GM19452 (cell line): ENCODE data around the gene TBL1X.

ENCODE experiments used
- ATAC-seq: cut with Tn5 transposase; IDR thresholded peaks from one replicate; pipeline ENCODE4 v1.9.1; 2021; ENCODE audit not compliant: unreplicated experiment

Gene TBL1X

GRCh38 chrX:9657590-9658256 is 192.9 kb downstream of the TBL1X start:
- no peak for ATAC-seq

GRCh38 chrX:9658409-9658808 is 193.6 kb downstream of the TBL1X start:
- no peak for ATAC-seq

DNA sequence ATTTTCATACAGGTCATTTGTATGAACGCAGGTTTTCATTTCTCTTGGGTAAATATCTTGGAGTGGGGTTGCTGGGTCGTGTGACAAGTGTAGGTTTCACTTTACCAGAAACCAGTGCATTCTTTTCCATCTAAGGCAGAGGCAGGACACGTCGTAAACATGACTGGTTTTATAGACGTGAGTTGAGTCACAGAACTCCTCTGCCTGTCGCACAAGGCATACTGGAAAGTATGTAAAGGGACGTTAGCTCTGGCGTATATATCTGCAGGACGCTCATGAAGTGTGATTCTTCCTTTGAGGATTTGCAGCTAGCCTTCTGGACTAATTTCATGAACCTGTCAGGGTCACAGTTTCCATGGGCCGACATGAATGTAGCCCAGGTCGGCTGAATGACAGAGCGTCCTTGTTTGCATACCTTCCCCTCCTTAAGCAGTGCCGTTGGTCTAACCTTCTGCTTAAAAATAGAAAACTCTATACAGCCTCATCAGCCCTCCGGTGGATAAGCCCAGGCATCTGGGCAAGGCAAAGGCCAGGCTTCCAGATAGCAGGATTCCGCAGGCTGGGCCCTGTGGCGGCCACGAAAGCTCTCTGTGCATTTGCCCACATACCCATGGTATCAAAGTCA is 194.8 kb downstream of the TBL1X start:
- no peak for ATAC-seq

DNA sequence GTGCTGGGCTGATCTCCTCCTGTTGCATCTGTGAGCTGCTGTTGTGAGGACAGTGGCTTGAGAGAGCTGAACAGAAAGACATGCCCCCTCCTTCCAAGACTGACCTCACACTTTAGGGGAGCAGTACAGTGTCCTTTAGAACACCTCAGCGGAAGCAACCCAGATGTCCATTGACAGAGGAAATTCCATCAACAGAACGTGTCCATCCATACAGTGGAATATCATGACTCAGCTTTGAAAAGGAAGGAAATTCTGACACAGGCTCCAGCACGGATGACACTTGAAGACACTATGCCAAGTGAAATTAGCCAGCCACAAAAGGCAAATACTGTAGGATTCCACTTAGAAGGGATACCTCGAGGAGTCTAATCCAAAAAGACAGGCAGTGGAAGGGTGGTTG is 197.3 kb downstream of the TBL1X start:
- ATAC-seq: no peak

DNA sequence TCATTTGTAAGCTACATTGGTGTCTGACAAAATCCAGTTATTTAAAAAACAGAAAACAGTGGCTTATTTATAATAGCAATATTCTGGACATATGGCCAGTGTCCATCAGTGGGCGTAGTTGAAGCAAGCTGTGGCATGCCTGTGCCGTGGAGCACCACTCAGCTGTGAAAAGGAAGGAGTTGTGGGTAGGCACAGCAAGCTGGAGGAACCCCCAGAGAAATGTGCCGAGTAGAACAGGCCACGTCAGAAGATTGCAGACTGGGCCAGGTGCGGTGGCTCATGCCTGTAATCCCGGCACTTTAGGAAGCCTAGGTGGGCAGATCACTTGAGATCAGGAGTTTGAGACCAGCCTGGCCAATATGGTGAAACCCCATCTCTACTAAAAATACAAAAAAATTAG is 198.4 kb downstream of the TBL1X start:
- ATAC-seq: no peak

DNA sequence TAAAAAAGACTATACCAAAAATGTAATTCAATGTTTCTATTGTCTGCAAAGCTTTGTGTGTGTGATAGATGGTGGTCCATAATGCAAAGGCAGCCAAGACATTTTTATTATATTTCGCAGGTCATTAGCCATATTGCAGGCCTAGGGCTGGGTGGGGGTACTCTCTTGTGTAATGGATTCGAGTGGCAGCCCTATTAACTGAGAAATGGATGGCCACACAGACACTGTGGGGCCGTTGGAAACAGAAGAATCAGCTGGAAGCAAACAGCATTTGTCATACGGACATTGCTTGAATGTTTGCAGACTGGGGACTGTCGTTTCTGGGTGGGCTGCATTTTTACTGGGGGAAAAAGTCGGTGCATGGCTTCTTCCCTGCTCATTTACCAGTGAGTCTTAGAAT is 199.4 kb downstream of the TBL1X start:
- ATAC-seq: no peak

- no peak for ATAC-seq
Observed at GRCh38 chrX:9665113-9665512, 200.3 kb downstream of the TBL1X start.

- ATAC-seq: no peak
Observed at GRCh38 chrX:9668537-9668936, 203.7 kb downstream of the TBL1X start.

DNA sequence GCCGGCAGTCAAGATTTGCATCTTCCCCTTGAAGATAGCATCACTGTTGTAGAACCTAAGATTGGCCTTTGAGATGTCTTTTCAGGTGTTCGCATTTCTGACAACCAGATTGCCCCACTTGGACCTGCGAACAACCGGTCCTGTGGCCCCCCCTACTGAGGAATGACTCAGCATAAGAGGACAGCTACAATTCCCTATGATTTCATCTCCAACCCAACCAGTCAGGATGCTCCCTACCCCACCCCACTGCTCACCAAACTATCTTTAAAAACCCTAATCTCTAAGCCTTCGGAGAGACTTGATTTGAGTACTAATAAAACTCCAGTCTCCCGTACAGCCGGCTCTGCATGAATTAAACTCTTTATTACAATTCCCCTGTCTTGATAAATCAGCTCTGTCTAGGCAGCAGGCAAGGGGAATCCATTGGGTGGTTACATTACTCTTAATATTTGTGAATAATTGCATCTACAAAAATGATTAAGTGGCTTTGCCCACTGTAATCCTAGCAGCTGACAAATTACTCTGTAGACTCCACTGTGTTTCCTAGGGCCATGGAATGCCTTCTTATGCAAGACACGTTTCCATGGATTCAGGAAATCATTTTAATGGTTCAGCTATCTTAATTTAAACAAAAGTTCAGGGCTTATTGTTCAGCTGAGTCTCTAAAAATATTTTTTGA is 205.4 kb downstream of the TBL1X start:
- ATAC-seq: no peak

- ATAC-seq: peak; percentile 62
Observed at GRCh38 chrX:9671998-9672397, 207.1 kb downstream of the TBL1X start.

GRCh38 chrX:9676306-9676705 is 211.4 kb downstream of the TBL1X start:
- no peak for ATAC-seq

- no peak for ATAC-seq
Observed at GRCh38 chrX:9676738-9677097, 211.9 kb downstream of the TBL1X start.

- peak; percentile 98 for ATAC-seq
Observed at GRCh38 chrX:9677098-9677739, 212.4 kb downstream of the TBL1X start.

DNA sequence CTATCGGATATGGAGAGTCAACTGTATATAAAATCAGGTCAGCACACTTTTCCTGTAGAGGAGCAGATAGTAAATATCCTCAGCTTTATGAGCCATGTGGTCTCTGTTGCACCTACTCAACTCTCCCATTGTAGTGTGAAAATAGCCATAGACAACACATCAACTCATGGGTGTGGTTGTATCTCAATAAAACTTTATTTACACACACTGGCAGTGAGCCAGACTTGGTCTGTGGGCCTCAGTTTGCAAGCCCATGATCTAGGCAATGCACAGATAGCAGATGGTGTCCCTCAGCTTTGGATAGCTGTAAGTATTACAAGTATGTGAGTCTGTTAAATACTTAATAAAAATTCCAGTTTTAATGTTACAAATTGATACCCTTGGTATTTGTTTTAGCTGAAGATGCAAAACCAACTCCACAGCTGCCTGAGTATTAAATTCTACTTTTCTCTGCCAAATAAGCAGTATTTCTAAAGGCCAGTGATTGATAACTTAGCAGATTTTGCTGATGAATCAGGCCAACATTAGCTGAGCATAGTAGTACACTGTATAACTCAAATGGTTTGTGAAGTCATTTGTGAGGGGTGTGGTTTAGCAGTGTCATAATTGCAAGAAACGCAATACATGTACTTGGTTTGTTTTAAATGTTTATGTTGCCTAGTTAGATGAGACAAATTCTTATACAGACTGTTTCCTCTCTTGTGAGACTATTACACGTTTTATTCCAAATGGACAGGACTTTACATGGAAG is 213.5 kb downstream of the TBL1X start:
- ATAC-seq: no peak

DNA sequence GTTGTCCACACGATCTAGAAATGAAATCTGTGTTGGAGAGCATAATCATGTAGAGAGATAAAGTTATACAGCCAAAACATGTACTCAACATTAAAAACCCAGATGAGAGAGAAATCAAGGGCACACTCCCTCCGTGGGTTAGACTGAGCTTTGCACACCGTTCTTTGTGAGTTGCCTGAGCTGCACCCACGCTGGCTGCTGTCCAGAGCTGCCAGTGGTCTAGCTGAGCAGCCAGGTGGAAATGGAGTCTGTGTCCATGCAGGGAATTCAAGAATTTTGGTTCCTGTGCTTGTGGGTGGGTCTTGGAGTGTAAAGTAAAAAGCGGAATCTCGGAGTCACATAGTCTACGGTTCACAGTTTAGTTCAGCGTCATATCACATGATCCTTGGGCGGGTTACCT is 216.2 kb downstream of the TBL1X start:
- ATAC-seq: no peak

GRCh38 chrX:9681422-9681821 is 216.6 kb downstream of the TBL1X start:
- no peak for ATAC-seq

DNA sequence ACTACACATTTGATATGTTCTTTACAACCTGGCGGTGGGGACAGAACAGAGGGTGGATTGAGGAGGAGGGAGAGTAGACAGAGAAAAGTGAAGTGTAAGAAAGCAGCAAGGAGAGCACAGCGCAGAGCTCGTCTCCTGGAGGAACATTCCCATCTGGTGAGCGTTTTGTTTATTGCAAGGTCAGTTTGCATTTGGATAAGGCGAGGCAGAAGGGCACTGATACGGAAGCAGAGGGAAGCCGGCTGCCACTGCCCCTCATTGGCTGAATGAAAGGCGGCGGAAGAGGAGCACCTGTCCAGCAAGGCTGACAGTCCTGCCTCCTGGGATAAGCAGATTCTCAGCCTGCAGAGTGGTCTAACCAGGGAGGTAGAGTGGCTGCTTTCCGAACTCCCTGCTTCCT is 217.6 kb downstream of the TBL1X start:
- no peak for ATAC-seq

DNA sequence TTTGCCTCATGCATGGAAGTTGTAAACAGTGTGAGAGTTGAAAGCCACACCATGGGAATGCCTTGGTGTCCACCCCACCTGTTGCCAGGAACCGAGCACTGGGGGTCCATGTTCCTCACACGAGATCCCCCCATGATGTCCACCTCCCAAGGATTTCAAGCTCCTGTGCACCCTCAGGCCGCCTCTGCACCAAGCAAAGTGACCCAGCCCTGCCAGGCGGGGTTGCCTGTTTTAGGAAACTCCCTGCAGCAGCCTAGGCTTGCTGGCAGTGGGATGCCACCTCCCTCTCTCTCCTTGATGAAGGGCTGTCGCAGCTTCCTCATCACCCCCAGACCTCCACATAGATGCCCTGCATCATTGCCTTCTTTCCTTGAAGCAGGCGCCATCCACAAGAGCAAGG is 218.0 kb downstream of the TBL1X start:
- no peak for ATAC-seq

GRCh38 chrX:9683350-9683749 is 218.5 kb downstream of the TBL1X start:
- ATAC-seq: no peak

- ATAC-seq: no peak
Observed at GRCh38 chrX:9687899-9688298, 223.0 kb downstream of the TBL1X start.

DNA sequence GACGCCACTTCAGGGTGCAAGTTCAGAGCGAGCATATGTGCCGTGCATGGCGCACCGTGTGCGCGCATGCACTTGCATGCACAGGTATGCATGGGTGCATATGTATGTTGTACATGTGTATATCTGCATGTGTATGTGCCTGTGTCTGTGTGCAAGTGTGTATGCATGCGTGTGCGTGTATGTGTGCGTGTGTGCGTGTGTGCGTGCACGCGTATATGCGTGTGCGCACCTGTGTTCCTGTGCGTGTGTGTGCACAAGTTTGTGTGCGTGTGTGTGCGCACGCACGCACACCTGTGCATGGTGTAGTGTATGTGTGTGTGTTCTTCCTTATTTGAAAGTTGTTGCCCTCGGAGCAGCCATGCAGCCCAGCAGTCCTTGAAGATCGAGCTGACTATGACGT is 224.0 kb downstream of the TBL1X start:
- ATAC-seq: no peak
